GM12872 (cell line): ENCODE measurements around the gene BBX.

Experiments used
- CTCF ChIP-seq: IDR thresholded peaks from 3 replicates; pipeline ENCODE4 v1.5.1; 2011; ENCODE audit warnings: low read depth, mild to moderate bottlenecking, low read length, moderate library complexity; ENCODE audit not compliant: insufficient read depth

Gene BBX

DNA sequence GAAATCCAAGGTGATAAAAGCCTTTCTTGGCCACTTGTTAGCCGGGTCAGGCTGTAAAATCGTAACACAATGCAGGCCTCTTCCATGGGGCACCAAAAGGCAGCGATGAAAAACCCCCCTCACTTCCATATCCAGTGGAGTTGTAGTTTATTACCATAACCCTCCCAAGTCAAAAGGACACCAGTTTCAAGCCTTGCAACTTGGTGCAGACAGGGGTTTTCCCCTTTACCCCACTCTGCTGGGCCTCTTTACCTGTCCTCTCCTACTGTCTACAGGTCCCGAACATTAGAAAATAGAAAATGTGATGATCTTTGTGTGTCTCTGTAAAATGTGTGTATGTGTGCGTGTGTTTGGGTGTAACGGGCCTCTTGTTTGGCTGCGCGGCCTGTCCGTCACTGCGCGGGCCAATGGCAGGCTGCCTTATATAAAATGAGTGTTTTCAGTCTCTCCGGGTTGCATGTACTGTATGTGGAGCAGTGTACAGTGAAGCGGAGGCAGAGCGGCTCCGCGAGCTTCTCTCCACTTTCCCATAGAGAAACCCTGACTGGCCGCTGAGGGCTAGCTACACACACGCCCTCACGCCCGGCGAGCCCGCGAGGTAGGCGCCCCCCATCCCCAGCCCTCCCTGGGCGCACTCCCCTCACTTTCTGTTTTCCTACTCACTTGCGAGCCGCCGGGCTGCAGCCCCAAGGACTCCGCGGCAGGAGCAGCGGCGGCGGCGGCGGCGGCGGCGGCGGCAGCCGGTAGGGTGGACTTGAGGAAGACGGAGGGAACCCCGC, at the start of gene BBX:
Gene BBX (plus strand): TSS at position 453 of the 779 bp plus-strand sequence. CDS start 187,499 bp downstream, outside the sequence.
- TF ChIP-seq CTCF = no peak

GRCh38 chr3:107476462-107476861, 46.3 kb upstream of the BBX start:
- TF ChIP-seq CTCF = no peak

- TF ChIP-seq CTCF = no peak
These were observed 35.3 kb upstream of the BBX start for GRCh38 chr3:107487490-107487889.

- no peak for TF ChIP-seq CTCF
These were observed 33.8 kb upstream of the BBX start for GRCh38 chr3:107488942-107489341.

- no peak for TF ChIP-seq CTCF
These were observed 29.6 kb upstream of the BBX start for GRCh38 chr3:107493134-107493533.

GRCh38 chr3:107496855-107497254, 25.9 kb upstream of the BBX start:
- no peak for TF ChIP-seq CTCF

DNA sequence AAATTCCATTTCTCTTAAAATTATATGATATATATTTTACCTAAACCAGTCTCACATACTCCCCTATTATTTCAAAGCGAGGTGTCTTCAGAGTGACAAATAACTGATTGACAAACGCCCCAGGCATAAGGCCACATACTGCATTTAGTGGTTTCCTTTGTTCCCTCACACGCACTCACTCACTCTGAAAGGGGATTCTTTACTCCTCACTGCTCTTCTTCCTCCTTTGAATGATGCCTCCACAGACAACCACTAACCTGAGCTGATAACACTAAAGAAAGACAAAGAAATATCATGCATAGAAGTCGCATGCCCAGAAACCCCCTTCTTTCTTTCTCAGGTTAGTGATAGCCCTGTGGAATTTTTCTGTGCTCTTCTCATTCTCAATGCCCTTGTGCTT, 24.1 kb upstream of the BBX start:
- no peak for TF ChIP-seq CTCF
